ENCODE data around the gene TDRD5. TPM values are rescaled to one million over a fixed set of nuclear protein-coding genes. Genes with fewer than 3 reads are reported as not detected.

TDRD5 gene
- total RNA-seq, 1 donor from 2014 or later: not detected

Other genes with a start within 250 kb of the TDRD5 start
- gene AXDND1, start 225.9 kb upstream of the TDRD5 start, total RNA-seq: 0.07 TPM in 1 of 2 replicates, not detected in the other
- gene NPHS2, start 15.9 kb upstream of the TDRD5 start, total RNA-seq: not detected in 2 replicates
- 0.07 TPM in 1 of 2 replicates, not detected in the other for gene FAM163A, start 151.5 kb downstream of the TDRD5 start, total RNA-seq

All from pulmonary artery endothelial cell (primary cell).